Measurements from ENCODE around the gene PEMT.
"Not testable (repeated sequence)": the region's sequence is repeated elsewhere in the genome, so short reads cannot be mapped to it uniquely, and the experiment has no call there.

DNA sequence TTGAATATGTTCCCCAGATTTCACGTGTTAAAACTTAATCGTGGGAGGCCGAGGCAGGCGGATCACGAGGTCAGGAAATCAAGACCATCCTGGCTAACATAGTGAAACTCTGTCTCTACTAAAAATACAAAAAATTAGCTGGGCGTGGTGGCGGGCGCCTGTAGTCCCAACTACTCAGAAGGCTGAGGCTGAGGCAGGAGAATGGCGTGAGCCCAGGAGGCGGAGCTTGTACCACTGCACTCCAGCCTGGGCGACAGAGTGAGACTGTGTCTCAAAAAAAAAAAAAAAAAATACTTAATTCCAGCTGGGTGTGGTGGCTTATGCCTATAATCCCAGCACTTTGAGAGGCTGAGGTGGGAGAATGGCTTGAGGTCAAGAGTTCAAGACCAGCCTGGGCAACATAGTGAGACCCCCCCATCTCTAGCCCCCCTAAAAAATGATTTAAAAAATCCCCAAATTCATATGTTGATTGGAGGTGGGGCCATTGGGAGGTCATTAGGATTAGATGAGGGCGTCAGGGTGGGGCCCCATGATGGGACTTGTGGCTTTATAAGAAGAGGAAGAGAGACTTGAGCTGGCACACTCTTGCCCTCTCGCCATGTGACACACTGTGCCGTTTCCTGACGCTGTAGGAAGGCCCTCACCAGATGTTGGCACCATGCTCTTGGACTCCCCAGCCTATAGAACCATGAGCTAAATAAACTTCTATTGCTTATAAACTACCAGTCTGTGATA, 44.2 kb upstream of the PEMT start:
- TF ChIP-seq, protein P1, sequence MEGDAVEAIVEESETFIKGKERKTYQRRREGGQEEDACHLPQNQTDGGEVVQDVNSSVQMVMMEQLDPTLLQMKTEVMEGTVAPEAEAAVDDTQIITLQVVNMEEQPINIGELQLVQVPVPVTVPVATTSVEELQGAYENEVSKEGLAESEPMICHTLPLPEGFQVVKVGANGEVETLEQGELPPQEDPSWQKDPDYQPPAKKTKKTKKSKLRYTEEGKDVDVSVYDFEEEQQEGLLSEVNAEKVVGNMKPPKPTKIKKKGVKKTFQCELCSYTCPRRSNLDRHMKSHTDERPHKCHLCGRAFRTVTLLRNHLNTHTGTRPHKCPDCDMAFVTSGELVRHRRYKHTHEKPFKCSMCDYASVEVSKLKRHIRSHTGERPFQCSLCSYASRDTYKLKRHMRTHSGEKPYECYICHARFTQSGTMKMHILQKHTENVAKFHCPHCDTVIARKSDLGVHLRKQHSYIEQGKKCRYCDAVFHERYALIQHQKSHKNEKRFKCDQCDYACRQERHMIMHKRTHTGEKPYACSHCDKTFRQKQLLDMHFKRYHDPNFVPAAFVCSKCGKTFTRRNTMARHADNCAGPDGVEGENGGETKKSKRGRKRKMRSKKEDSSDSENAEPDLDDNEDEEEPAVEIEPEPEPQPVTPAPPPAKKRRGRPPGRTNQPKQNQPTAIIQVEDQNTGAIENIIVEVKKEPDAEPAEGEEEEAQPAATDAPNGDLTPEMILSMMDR (IDR thresholded peaks at IDR 0.05): not testable (repeated sequence)
- not testable (repeated sequence) for TF ChIP-seq EP300 (IDR thresholded peaks at IDR 0.05)
